Right lobe of liver (tissue), 4 donors: ENCODE results near the gene TDRD10.

Source experiments
- POLR2A ChIP-seq: fragments of 450-650 bp; IDR thresholded peaks from one replicate; pipeline ENCODE4 v1.6.1; 2017; ENCODE audit warnings: antibody characterized with exemption, mild to moderate bottlenecking
- TF ChIP-seq, protein P1 (sequence below), 4 donors: fragments of 200-600 bp in 3 of 4; fragments of 450-650 bp in 1 of 4; IDR thresholded peaks; one replicate each; pipeline versions ENCODE4 v1.5.1 to v1.8.0; 2016 to 2022; ENCODE audit warnings: antibody characterized with exemption in 4 of 4, mild to moderate bottlenecking in 2 of 4
- donor health status: DM: no; HTN: no; CAD: no.
- donor health status: DM: no; HTN: no; CAD: no.
- donor health status: DM: no; HTN: yes; CAD: no.

DNA sequence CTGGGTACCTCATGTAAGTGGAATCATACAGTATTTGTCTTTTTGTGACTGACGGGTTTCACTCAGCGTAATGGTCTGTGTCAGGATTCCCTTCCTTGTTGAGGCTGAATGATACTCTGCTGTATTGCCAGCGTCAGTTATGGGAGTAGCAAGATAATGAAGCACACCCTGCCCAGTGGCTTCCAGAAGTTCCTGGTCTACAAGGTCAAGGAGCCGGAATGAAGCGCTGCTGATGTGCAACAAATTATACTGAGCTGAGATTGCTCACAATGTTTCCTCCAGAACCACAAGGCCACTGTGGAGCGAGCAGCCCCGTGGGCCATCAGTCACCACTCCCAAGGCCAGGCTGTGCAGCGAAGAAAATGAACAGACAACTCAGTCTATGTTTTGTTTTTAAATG lies 24.0 kb upstream of the TDRD10 start:
- TF ChIP-seq, protein P1, sequence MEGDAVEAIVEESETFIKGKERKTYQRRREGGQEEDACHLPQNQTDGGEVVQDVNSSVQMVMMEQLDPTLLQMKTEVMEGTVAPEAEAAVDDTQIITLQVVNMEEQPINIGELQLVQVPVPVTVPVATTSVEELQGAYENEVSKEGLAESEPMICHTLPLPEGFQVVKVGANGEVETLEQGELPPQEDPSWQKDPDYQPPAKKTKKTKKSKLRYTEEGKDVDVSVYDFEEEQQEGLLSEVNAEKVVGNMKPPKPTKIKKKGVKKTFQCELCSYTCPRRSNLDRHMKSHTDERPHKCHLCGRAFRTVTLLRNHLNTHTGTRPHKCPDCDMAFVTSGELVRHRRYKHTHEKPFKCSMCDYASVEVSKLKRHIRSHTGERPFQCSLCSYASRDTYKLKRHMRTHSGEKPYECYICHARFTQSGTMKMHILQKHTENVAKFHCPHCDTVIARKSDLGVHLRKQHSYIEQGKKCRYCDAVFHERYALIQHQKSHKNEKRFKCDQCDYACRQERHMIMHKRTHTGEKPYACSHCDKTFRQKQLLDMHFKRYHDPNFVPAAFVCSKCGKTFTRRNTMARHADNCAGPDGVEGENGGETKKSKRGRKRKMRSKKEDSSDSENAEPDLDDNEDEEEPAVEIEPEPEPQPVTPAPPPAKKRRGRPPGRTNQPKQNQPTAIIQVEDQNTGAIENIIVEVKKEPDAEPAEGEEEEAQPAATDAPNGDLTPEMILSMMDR (IDR thresholded peaks at IDR 0.05) = no peak
- TF ChIP-seq POLR2A = no peak
